Endothelial cell of umbilical vein (primary cell): ENCODE measurements around the gene TFCP2. TPM values are rescaled to one million over a fixed set of nuclear protein-coding genes. Genes with fewer than 3 reads are reported as not detected.

Experiments
- Bru-seq: library from RNA; stranded (reverse); fragments of 400-500 nt; gene quantifications from one replicate; lab custom pipeline; 2021; lab: Mats Ljungman, UMichigan
- BruChase-seq, 2 experiments: library from RNA; stranded (reverse); fragments of 400-500 nt; gene quantifications; one replicate each; lab custom pipeline; 2021; lab: Mats Ljungman, UMichigan
- BruUV-seq: library from RNA; stranded (reverse); fragments of 400-500 nt; replicated peaks from 2 replicates; lab custom pipeline; 2021; lab: Mats Ljungman, UMichigan
- CTCF ChIA-PET: fragments of 300-600, 350-600 bp; sonication (Branson Sonifier 250); formaldehyde crosslinking; loops from one replicate; lab custom pipeline; 2021; ENCODE audit warnings: antibody characterized with exemption, inconsistent platforms; lab: Charles Lee
- POLR2A ChIA-PET: fragments of 300-600, 350-600 bp; sonication (Branson Sonifier 250); formaldehyde crosslinking; loops from one replicate; lab custom pipeline; 2021; ENCODE audit warnings: antibody characterized with exemption, inconsistent platforms; lab: Charles Lee
- DNase-seq: peaks from one replicate; pipeline ENCODE4 v3.0.0-alpha.2; 2011; ENCODE audit warnings: low read depth, low spot score
- FAIRE-seq: peaks from 2 replicates; lab custom pipeline; 2011; peaks lifted over from hg19 to GRCh38; lab: Jason Lieb, UNC
- H2AFZ ChIP-seq: 2 replicates; pipeline ENCODE4 v1.6.0; 2012; ENCODE audit warnings: low read depth, low read length, control low read depth, inconsistent platforms
- H3K27ac ChIP-seq: 2 replicates; pipeline ENCODE4 v1.5.1; 2011; ENCODE audit warnings: low read depth, mild to moderate bottlenecking, control low read depth, low read length, moderate library complexity; ENCODE audit not compliant: insufficient read depth
- H3K27me3 ChIP-seq, 2 experiments: 2 replicates each; pipeline versions ENCODE4 v1.6.0 to v1.6.1; 2011; ENCODE audit warnings: low read length in 2 of 2, mixed read lengths in 1 of 2; ENCODE audit not compliant: control insufficient read depth in 2 of 2, insufficient read depth in 2 of 2
- H3K36me3 ChIP-seq, 2 experiments: 2 replicates in 1 of 2; 3 replicates in 1 of 2; pipeline ENCODE4 v1.5.1; 2011; ENCODE audit warnings: low read length in 2 of 2, mild to moderate bottlenecking in 1 of 2, moderate library complexity in 1 of 2; ENCODE audit not compliant: control insufficient read depth in 2 of 2, insufficient read depth in 2 of 2; ENCODE audit errors: extremely low read depth in 1 of 2
- H3K4me1 ChIP-seq: 3 replicates; pipeline ENCODE4 v1.5.1; 2011; ENCODE audit warnings: mild to moderate bottlenecking, low read length; ENCODE audit not compliant: control insufficient read depth, insufficient read depth; ENCODE audit errors: extremely low read depth
- H3K4me2 ChIP-seq: 2 replicates; pipeline ENCODE4 v1.6.1; 2011; ENCODE audit warnings: low read length, control low read depth, mixed read lengths; ENCODE audit not compliant: insufficient read depth
- H3K4me3 ChIP-seq, 3 experiments: fragments of 200-600 bp in 1 of 3; sonication (generic), shearing (Covaris generic) in 1 of 3; replicated peaks in 1 of 3; 2 replicates each; pipeline ENCODE4 v1.5.1; 2011 to 2016; ENCODE audit warnings: control low read depth in 3 of 3, low read length in 3 of 3, mild to moderate bottlenecking in 2 of 3, inconsistent platforms in 1 of 3, low read depth in 1 of 3, moderate library complexity in 1 of 3; ENCODE audit not compliant: insufficient read depth in 1 of 3
- H3K79me2 ChIP-seq: 2 replicates; pipeline ENCODE4 v1.6.0; 2012; ENCODE audit warnings: low read length, inconsistent platforms; ENCODE audit not compliant: control insufficient read depth, insufficient read depth
- H3K9ac ChIP-seq: replicated peaks from 2 replicates; pipeline ENCODE3; 2011; ENCODE audit warnings: low read length, control low read depth; ENCODE audit not compliant: insufficient read depth; ENCODE audit errors: extremely low read depth
- H3K9me1 ChIP-seq: replicated peaks from 3 replicates; pipeline ENCODE4 v1.6.0; 2011; ENCODE audit warnings: mild to moderate bottlenecking, low read length; ENCODE audit not compliant: control insufficient read depth, insufficient read depth; ENCODE audit errors: extremely low read depth
- H3K9me3 ChIP-seq: replicated peaks from 2 replicates; pipeline ENCODE4 v1.5.1; 2012; ENCODE audit warnings: low read length, inconsistent platforms; ENCODE audit not compliant: control insufficient read depth, insufficient read depth
- H4K20me1 ChIP-seq: replicated peaks from 2 replicates; pipeline ENCODE3; 2011; ENCODE audit warnings: mild to moderate bottlenecking, low read length; ENCODE audit not compliant: control insufficient read depth, insufficient read depth; ENCODE audit errors: extremely low read depth
- FOS ChIP-seq: IDR thresholded peaks from 2 replicates; pipeline ENCODE4 v1.6.1; 2011; ENCODE audit warnings: mild to moderate bottlenecking, low read length, moderate library complexity, borderline replicate concordance; ENCODE audit not compliant: insufficient read depth
- JUN ChIP-seq: IDR thresholded peaks from 2 replicates; pipeline ENCODE4 v1.6.1; 2011; ENCODE audit warnings: borderline replicate concordance, low read depth; ENCODE audit not compliant: insufficient read length, insufficient read depth
- MYC ChIP-seq: IDR thresholded peaks from one replicate; pipeline ENCODE4 v1.6.1; 2011; ENCODE audit warnings: mild to moderate bottlenecking, low read depth, low read length
- POLR2A ChIP-seq: IDR thresholded peaks from 2 replicates; pipeline ENCODE4 v1.6.1; 2012; ENCODE audit warnings: low read depth, mild to moderate bottlenecking, control low read depth, low read length
- POLR2AphosphoS5 ChIP-seq: IDR thresholded peaks from 2 replicates; pipeline ENCODE4 v1.6.1; 2012; ENCODE audit warnings: low read depth, mild to moderate bottlenecking, control low read depth, low read length, moderate library complexity; ENCODE audit not compliant: insufficient read depth
- dilution Hi-C: fragments of 300-500 bp; cut with MboI; formaldehyde crosslinking; loops from one replicate; pipeline ENCODE4 v1.15.0; 2019; ENCODE audit warnings: low sequenced_read_pairs; ENCODE audit not compliant: extremely low pct_ligation_motif_present
- intact Hi-C: fragments of 100-400 bp; cut with micrococcal nuclease; formaldehyde crosslinking; loops from one replicate; pipeline ENCODE4 v1.10.0; 2022
- long read RNA-seq: library from polyadenylated mRNA; stranded (forward); transcript quantifications from one replicate; pipeline ENCODE4 v2.0.0, GENCODE V29; 2021
- polyA minus RNA-seq, 3 experiments: library from RNA; depleted of rRNA, polyadenylated mRNA; stranded (reverse); fragments of >200 nt; gene quantifications; 1 replicate in 1 of 3; 2 replicates in 2 of 3; pipeline ENCODE4 v1.2.3, GENCODE V29; 2011
- polyA plus RNA-seq, 4 experiments: library from polyadenylated mRNA; depleted of rRNA in 3 of 4; stranded (reverse) in 3 of 4; unstranded in 1 of 4; fragments of >200 nt; gene quantifications; 2 replicates each; pipeline versions ENCODE4 v1.2.1 to v1.2.3, GENCODE V29; 2011 to 2012; ENCODE audit warnings: missing spikeins in 1 of 4
- total RNA-seq: library from RNA; stranded (reverse); gene quantifications from 2 replicates; pipeline ENCODE4 v1.2.3, GENCODE V29; 2021
- TF ChIP-seq, protein P1 (sequence below): IDR thresholded peaks from 2 replicates; pipeline ENCODE4 v1.6.1; 2011; ENCODE audit not compliant: insufficient read depth, insufficient read length

TFCP2 gene
- total RNA-seq (24.9 and 28.6 TPM in 2 replicates), polyA plus RNA-seq (7.1 and 10.2 TPM in 2 replicates), polyA minus RNA-seq (10.6 and 13.1 TPM in 2 replicates), Bru-seq, nascent RNA (percentile 75 among the genes with signal in this experiment), BruChase-seq, experiment 1, labeled RNA remaining after a 6-hour chase (percentile 85 among the genes with signal in this experiment), BruChase-seq, experiment 2, labeled RNA remaining after a 2-hour chase (percentile 83 among the genes with signal in this experiment)
- polyA plus RNA-seq (2011; cell fraction: cytosol; rRNA removed) = 14.5 and 15.9 TPM in 2 replicates
- 15.9 and 19.6 TPM in 2 replicates for polyA plus RNA-seq (2011; cell fraction: nucleus; rRNA removed)
- polyA plus RNA-seq (2012) = 21.2 and 23.0 TPM in 2 replicates
- 8.3 TPM for polyA minus RNA-seq (2011; cell fraction: cytosol; rRNA and poly(A)+ RNA removed)
- polyA minus RNA-seq (2011; cell fraction: nucleus; rRNA and poly(A)+ RNA removed) = 8.0 and 11.6 TPM in 2 replicates
- long read RNA-seq, transcript TFCP2-201 (15 exons, 3,546 nt) = major isoform, 12 of 23 reads
- long read RNA-seq, partial matches to known transcripts = 2 of 23 reads
- long read RNA-seq, other reads (novel, unspliced or antisense) = 9 of 23 reads

DNA sequence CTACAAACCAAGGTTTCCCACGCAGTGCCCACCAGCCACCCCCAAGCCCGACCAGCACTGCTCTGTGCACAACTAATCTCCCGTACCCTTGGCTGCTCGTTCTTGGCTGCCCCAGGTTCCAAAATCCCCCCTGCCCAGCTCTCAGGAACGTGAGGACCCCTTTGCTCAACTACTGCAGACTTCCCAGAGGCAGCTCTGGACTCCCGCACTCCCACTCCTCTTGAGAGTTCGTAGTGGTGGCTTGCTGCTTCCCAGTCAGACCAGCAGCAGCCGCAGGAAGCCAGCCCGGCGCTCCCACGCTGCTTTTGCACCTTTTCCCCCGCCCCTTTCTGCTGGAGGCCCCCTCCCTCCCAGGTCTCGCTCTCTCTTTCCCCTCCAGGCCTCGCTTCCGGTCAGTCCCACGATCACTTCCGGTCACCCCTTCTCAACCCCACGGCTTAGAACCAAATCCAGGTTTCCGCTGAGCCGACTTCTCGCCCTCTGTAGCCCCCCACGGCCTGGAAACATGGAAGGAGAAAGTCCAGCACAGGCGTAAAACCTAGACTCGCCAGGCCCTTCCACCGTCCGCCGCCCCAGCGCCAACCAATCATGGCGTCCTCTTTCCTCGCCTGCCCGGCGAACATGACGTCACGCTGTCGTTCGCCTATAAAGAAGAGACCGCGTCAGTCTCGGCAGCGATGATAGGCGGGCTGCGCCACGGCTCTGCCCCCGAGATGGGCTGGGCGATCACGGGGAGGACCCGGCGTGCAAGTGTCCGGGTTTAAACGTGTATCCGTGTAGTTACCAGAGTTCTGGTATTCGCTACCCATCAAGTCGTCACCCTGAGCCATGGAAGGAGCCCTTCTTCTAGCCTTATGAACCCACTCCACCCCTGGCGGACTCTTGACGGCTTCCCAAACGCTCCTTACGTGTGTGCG is at the start of gene TFCP2:
Gene TFCP2, minus strand, starts transcription at position 621 of the 917 bp plus-strand sequence. CDS start 713 bp downstream, outside the sequence.
- intact Hi-C loops = loop anchor here (1.0 kb wide), 3 partner anchors 46 to 124 kb away; partner anchors contain the start of genes LETMD1 and POU6F1
- H3K79me2 ChIP-seq = peaks cover 44% of the 10 kb centered on the region
- peak within 1 kb of the TSS; percentile 96 for H2AFZ ChIP-seq
- H3K9ac ChIP-seq = peak within 1 kb of the TSS; percentile 81
- TSS peak; percentile 56 for BruUV-seq
- CTCF ChIA-PET = interaction anchor here (1.0 kb wide), 1 partner anchor 168 kb away, joined by 3 read pairs; no protein-coding TSS in a partner anchor
- peak within 1 kb of the TSS; percentile 61 to 93 (median 80) for H3K4me3 ChIP-seq
- no peaks in the 10 kb centered on the region for H3K9me3 ChIP-seq
- POLR2A ChIA-PET = interaction anchor here (1.0 to 1.4 kb wide), 3 partner anchors 45 to 73 kb away, joined by 3 to 4 read pairs (median 3); partner anchors contain the start of gene POU6F1
- dilution Hi-C loops = no loop called here
- peaks cover 10% of the 10 kb centered on the region for H3K4me1 ChIP-seq
- DNase-seq (peak; percentile 97), FAIRE-seq (peak; percentile 85)
- no peaks in the 10 kb centered on the region for H4K20me1 ChIP-seq
- peak within 1 kb of the TSS; percentile 98 for H3K4me2 ChIP-seq
- H3K36me3 ChIP-seq = no peaks in the 10 kb centered on the region
- H3K9me1 ChIP-seq = no peaks in the 10 kb centered on the region
- TF ChIP-seq JUN = peak; percentile 39
- TF ChIP-seq, protein P1, sequence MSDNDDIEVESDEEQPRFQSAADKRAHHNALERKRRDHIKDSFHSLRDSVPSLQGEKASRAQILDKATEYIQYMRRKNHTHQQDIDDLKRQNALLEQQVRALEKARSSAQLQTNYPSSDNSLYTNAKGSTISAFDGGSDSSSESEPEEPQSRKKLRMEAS = peak; percentile 46
- TF ChIP-seq MYC = no peak
- TF ChIP-seq FOS = no peak
- peak; percentile 36 for TF ChIP-seq POLR2A
- peak; percentile 18 for TF ChIP-seq POLR2AphosphoS5
- peak within 1 kb of the TSS; percentile 67 for H3K27ac ChIP-seq
- H3K27me3 ChIP-seq = no peaks in the 10 kb centered on the region
